HEK293 (cell line): Measurements from ENCODE around the gene HOXD3.

Experiments
- CTCF ChIA-PET: fragments of 350-600 bp; formaldehyde crosslinking; extraction: SDS; loops from one replicate; lab custom pipeline; 2021; ENCODE audit warnings: antibody characterized with exemption; lab: Yijun Ruan, JAX
- POLR2A ChIA-PET: fragments of 300-600 bp; formaldehyde crosslinking; extraction: SDS; loops from one replicate; lab custom pipeline; 2020; ENCODE audit warnings: antibody characterized with exemption, inconsistent platforms; lab: Yijun Ruan, JAX
- H3K27ac ChIP-seq: fragments of 200-500 bp; sonication (Bioruptor generic); 2 replicates; pipeline ENCODE4 v1.5.1; 2014; ENCODE audit warnings: low read depth, low read length, control low read depth, inconsistent platforms; ENCODE audit errors: extremely low read depth
- H3K36me3 ChIP-seq, 2 experiments: fragments of 200-500 bp in 1 of 2; sonication (Bioruptor generic) in 1 of 2; 1 replicate in 1 of 2; 2 replicates in 1 of 2; pipeline ENCODE4 v1.5.1; 2014 to 2017; ENCODE audit warnings: inconsistent platforms in 2 of 2, low read length in 2 of 2; ENCODE audit not compliant: control insufficient read depth in 2 of 2, insufficient read depth in 1 of 2
- H3K4me1 ChIP-seq: fragments of 200-500 bp; sonication (Bioruptor generic); 2 replicates; pipeline ENCODE4 v1.5.1; 2014; ENCODE audit warnings: mild to moderate bottlenecking, low read length, inconsistent platforms; ENCODE audit not compliant: control insufficient read depth, insufficient read depth
- H3K4me3 ChIP-seq: 2 replicates; pipeline ENCODE4 v1.5.1; 2011; ENCODE audit warnings: low read depth, mild to moderate bottlenecking, control low read depth, low read length, moderate library complexity
- H3K9me3 ChIP-seq: fragments of 200-500 bp; sonication (Bioruptor generic); 2 replicates; pipeline ENCODE4 v1.5.1; 2014; ENCODE audit warnings: low read depth, low read length, inconsistent platforms; ENCODE audit not compliant: control insufficient read depth, insufficient read depth
- GLI4 ChIP-seq: fragments of 450-650 bp; formaldehyde crosslinking; IDR thresholded peaks from 2 replicates; pipeline ENCODE4 v1.5.1; 2016; ENCODE audit warnings: missing biosample characterization, missing genetic modification characterization
- OSR2 ChIP-seq: fragments of 450-650 bp; formaldehyde crosslinking; IDR thresholded peaks from 2 replicates; pipeline ENCODE4 v1.5.1; 2016; ENCODE audit warnings: missing biosample characterization, missing genetic modification characterization
- OVOL3 ChIP-seq: fragments of 450-650 bp; formaldehyde crosslinking; IDR thresholded peaks from 2 replicates; pipeline ENCODE4 v1.5.1; 2016; ENCODE audit warnings: missing biosample characterization, missing genetic modification characterization
- ZBTB17 ChIP-seq: fragments of 450-650 bp; formaldehyde crosslinking; IDR thresholded peaks from 2 replicates; pipeline ENCODE4 v1.5.1; 2016; ENCODE audit warnings: missing biosample characterization, missing genetic modification characterization
- ZBTB48 ChIP-seq: fragments of 450-650 bp; formaldehyde crosslinking; IDR thresholded peaks from 2 replicates; pipeline ENCODE4 v1.5.1; 2016; ENCODE audit warnings: missing biosample characterization, missing genetic modification characterization
- ZBTB7A ChIP-seq: fragments of 450-650 bp; formaldehyde crosslinking; IDR thresholded peaks from 2 replicates; pipeline ENCODE4 v1.5.1; 2016; ENCODE audit warnings: low read depth, missing biosample characterization, missing genetic modification characterization
- ZEB2 ChIP-seq: fragments of 450-650 bp; formaldehyde crosslinking; IDR thresholded peaks from 2 replicates; pipeline ENCODE4 v1.5.1; 2016; ENCODE audit warnings: missing biosample characterization, missing genetic modification characterization
- ZNF121 ChIP-seq: fragments of 450-650 bp; formaldehyde crosslinking; IDR thresholded peaks from 2 replicates; pipeline ENCODE4 v1.5.1; 2016; ENCODE audit warnings: missing biosample characterization, missing genetic modification characterization
- ZNF24 ChIP-seq: fragments of 450-650 bp; formaldehyde crosslinking; IDR thresholded peaks from 2 replicates; pipeline ENCODE4 v1.5.1; 2016; ENCODE audit warnings: missing biosample characterization, missing genetic modification characterization
- ZNF660 ChIP-seq: fragments of 450-650 bp; IDR thresholded peaks from 2 replicates; pipeline ENCODE4 v1.5.1; 2018; ENCODE audit warnings: missing biosample characterization, mild to moderate bottlenecking, missing genetic modification characterization
- ZNF776 ChIP-seq: fragments of 450-650 bp; formaldehyde crosslinking; IDR thresholded peaks from 2 replicates; pipeline ENCODE4 v1.5.0; 2017; ENCODE audit warnings: missing biosample characterization, missing genetic modification characterization, borderline replicate concordance
- TF ChIP-seq, protein P1 (sequence below): fragments of 450-650 bp; formaldehyde crosslinking; IDR thresholded peaks from 2 replicates; pipeline ENCODE4 v1.5.1; 2017; ENCODE audit warnings: missing biosample characterization, missing genetic modification characterization
- TF ChIP-seq, protein P2 (sequence below): fragments of 450-650 bp; formaldehyde crosslinking; IDR thresholded peaks from 2 replicates; pipeline ENCODE4 v1.5.1; 2017; ENCODE audit warnings: missing biosample characterization, missing genetic modification characterization
- TF ChIP-seq, protein P3 (sequence below): fragments of 450-650 bp; formaldehyde crosslinking; IDR thresholded peaks from 2 replicates; pipeline ENCODE4 v1.5.1; 2016; ENCODE audit warnings: missing biosample characterization, missing genetic modification characterization
- TF ChIP-seq, protein P4 (sequence below): fragments of 450-650 bp; IDR thresholded peaks from 2 replicates; pipeline ENCODE4 v1.5.1; 2018; ENCODE audit warnings: missing biosample characterization, mild to moderate bottlenecking, missing genetic modification characterization

Gene HOXD3

DNA sequence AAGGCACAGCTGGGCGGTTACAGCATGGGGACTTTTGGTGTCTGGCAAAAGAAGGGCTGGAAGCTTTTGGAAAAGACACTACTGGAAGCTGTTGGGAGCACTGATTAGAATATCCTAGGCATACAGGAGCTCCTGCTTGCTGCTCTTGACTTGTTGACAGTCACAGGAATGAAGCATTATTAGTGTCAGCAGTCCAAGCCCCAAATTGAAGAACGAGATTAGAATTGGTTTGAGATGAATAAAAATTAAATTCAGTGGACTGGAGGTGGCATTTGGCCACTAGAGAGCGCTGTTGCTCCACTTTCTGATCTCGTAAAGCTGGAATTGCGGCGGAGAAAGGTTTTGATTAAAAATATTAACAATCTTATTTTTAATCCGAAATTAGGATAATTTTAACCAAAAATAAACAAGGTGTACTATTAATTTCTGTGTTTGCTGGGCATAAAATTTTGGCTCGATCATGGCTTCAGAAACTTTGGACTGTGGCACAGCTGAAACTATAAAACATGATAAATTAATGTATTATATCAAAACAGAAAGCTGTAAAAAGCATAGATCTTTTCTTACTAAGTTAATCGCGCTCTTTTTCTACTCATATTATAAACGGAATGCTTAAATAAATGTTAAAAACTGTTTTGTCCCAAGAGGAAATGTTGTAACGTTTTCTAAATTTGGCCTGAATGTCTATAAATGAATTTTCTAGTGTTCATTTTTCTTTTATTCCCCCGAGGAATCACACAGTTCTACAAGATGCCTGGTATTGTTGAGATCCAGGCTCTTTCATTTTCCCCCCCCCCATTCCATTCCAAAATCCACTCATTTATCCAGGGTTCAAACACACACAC is 30.0 kb upstream of the HOXD3 start (continued):
- TF ChIP-seq, protein P1, sequence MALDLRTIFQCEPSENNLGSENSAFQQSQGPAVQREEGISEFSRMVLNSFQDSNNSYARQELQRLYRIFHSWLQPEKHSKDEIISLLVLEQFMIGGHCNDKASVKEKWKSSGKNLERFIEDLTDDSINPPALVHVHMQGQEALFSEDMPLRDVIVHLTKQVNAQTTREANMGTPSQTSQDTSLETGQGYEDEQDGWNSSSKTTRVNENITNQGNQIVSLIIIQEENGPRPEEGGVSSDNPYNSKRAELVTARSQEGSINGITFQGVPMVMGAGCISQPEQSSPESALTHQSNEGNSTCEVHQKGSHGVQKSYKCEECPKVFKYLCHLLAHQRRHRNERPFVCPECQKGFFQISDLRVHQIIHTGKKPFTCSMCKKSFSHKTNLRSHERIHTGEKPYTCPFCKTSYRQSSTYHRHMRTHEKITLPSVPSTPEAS (tag by site-specific recombination): no peak
- TF ChIP-seq ZBTB48 (tag by site-specific recombination) (no peak), ZNF24 (tag by site-specific recombination) (no peak), OSR2 (tag by site-specific recombination) (peak; percentile 79), OVOL3 (tag by site-specific recombination) (no peak), ZEB2 (tag by site-specific recombination) (peak; percentile 53), ZNF121 (tag by site-specific recombination) (no peak), GLI4 (tag by site-specific recombination) (no peak), ZBTB7A (tag by site-specific recombination) (no peak), ZBTB17 (tag by site-specific recombination) (peak; percentile 73), ZNF660 (tag by site-specific recombination) (peak; percentile 73; the same call in 1 of the 2 replicates)
- TF ChIP-seq, protein P2, sequence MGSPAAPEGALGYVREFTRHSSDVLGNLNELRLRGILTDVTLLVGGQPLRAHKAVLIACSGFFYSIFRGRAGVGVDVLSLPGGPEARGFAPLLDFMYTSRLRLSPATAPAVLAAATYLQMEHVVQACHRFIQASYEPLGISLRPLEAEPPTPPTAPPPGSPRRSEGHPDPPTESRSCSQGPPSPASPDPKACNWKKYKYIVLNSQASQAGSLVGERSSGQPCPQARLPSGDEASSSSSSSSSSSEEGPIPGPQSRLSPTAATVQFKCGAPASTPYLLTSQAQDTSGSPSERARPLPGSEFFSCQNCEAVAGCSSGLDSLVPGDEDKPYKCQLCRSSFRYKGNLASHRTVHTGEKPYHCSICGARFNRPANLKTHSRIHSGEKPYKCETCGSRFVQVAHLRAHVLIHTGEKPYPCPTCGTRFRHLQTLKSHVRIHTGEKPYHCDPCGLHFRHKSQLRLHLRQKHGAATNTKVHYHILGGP: no peak
- TF ChIP-seq, protein P3, sequence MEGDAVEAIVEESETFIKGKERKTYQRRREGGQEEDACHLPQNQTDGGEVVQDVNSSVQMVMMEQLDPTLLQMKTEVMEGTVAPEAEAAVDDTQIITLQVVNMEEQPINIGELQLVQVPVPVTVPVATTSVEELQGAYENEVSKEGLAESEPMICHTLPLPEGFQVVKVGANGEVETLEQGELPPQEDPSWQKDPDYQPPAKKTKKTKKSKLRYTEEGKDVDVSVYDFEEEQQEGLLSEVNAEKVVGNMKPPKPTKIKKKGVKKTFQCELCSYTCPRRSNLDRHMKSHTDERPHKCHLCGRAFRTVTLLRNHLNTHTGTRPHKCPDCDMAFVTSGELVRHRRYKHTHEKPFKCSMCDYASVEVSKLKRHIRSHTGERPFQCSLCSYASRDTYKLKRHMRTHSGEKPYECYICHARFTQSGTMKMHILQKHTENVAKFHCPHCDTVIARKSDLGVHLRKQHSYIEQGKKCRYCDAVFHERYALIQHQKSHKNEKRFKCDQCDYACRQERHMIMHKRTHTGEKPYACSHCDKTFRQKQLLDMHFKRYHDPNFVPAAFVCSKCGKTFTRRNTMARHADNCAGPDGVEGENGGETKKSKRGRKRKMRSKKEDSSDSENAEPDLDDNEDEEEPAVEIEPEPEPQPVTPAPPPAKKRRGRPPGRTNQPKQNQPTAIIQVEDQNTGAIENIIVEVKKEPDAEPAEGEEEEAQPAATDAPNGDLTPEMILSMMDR (tag by site-specific recombination): peak; percentile 63
- TF ChIP-seq, protein P4, sequence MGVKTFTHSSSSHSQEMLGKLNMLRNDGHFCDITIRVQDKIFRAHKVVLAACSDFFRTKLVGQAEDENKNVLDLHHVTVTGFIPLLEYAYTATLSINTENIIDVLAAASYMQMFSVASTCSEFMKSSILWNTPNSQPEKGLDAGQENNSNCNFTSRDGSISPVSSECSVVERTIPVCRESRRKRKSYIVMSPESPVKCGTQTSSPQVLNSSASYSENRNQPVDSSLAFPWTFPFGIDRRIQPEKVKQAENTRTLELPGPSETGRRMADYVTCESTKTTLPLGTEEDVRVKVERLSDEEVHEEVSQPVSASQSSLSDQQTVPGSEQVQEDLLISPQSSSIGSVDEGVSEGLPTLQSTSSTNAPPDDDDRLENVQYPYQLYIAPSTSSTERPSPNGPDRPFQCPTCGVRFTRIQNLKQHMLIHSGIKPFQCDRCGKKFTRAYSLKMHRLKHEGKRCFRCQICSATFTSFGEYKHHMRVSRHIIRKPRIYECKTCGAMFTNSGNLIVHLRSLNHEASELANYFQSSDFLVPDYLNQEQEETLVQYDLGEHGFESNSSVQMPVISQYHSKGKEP (tag by site-specific recombination): peak; percentile 79

DNA sequence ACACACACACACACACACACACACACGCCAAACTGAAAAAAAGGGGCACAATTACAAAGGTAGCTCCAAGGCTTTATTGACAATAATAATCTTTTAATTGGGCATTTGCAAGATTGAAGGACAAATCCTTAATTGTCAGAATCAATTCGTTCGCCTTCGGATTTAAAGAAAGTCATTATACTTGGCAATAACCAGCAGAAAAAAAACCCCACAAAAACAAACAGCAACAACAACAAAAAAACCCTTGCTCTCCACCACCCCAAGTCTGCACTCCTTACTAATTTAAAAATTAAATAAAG is 29.4 kb upstream of the HOXD3 start:
- no peaks in the 10 kb centered on the region for H3K9me3 ChIP-seq
- no peak overlapping the region for H3K4me3 ChIP-seq
- ChIA-PET CTCF (interaction anchor here (0.5 to 3.5 kb wide), 34 partner anchors 9 to 1596 kb away, joined by 3 to 51 read pairs (median 5); partner anchors contain the start of gene HOXD11), POLR2A (no interaction called here)
- H3K27ac ChIP-seq: no peak overlapping the region
- peaks cover 5% of the 10 kb centered on the region; the same call in 1 of the 2 replicates for H3K4me1 ChIP-seq
- peaks cover 0 to 24% of the 10 kb centered on the region in 2 experiments; a peak in 1 of 3 replicates for H3K36me3 ChIP-seq
- TF ChIP-seq, protein P1 (tag by site-specific recombination): peak; percentile 62; the same call in 1 of the 2 replicates
- TF ChIP-seq ZNF776 (tag by site-specific recombination): no peak
